Loucy (cell line): ENCODE data around the gene LVRN.

Source experiments
- H2AFZ ChIP-seq: fragments of 200-600 bp; sonication (generic); 2 replicates; pipeline ENCODE4 v1.6.0; 2016; ENCODE audit warnings: antibody characterized with exemption, mild to moderate bottlenecking, low read length, moderate library complexity
- H3F3A ChIP-seq: fragments of 200-600 bp; 2 replicates; pipeline ENCODE4 v1.6.0; 2016; ENCODE audit warnings: antibody characterized with exemption, low read depth, mild to moderate bottlenecking
- H3K27me3 ChIP-seq: fragments of 200-600 bp; sonication (generic); 2 replicates; pipeline ENCODE4 v1.6.1; 2014; ENCODE audit warnings: low read length, mild to moderate bottlenecking; ENCODE audit not compliant: insufficient read depth, poor library complexity, severe bottlenecking
- H3K36me3 ChIP-seq: fragments of 200-600 bp; sonication (generic); 2 replicates; pipeline ENCODE4 v1.6.1; 2016; ENCODE audit warnings: low read length; ENCODE audit not compliant: insufficient read depth
- H3K4me1 ChIP-seq: fragments of 200-600 bp; sonication (generic); 2 replicates; pipeline ENCODE4 v1.5.1; 2014; ENCODE audit warnings: low read length, mild to moderate bottlenecking; ENCODE audit not compliant: insufficient read depth, poor library complexity, severe bottlenecking
- H3K4me2 ChIP-seq: fragments of 200-600 bp; sonication (generic); 2 replicates; pipeline ENCODE4 v1.6.0; 2014; ENCODE audit warnings: antibody characterized with exemption, low read length, low read depth, mild to moderate bottlenecking; ENCODE audit not compliant: poor library complexity, severe bottlenecking
- H3K4me3 ChIP-seq: fragments of 200-600 bp; sonication (generic); 2 replicates; pipeline ENCODE4 v1.5.1; 2014; ENCODE audit warnings: low read length, mild to moderate bottlenecking, mixed read lengths; ENCODE audit not compliant: poor library complexity, severe bottlenecking
- H3K79me2 ChIP-seq: fragments of 200-600 bp; sonication (generic); 2 replicates; pipeline ENCODE4 v1.6.1; 2014; ENCODE audit warnings: low read length; ENCODE audit not compliant: insufficient read depth
- H3K9ac ChIP-seq: fragments of 200-600 bp; sonication (generic); 2 replicates; pipeline ENCODE4 v1.6.0; 2014; ENCODE audit warnings: mild to moderate bottlenecking, low read depth, low read length, moderate library complexity; ENCODE audit not compliant: poor library complexity, severe bottlenecking
- H3K9me2 ChIP-seq: fragments of 200-600 bp; sonication (generic); replicated peaks from 2 replicates; pipeline ENCODE4 v1.6.1; 2016; ENCODE audit warnings: low read depth, low read length, mixed read lengths
- H3K9me3 ChIP-seq: fragments of 200-600 bp; sonication (generic); 2 replicates; pipeline ENCODE4 v1.6.1; 2014; ENCODE audit warnings: mild to moderate bottlenecking, antibody characterized with exemption, low read length, low read depth; ENCODE audit not compliant: insufficient read depth
- H4K20me1 ChIP-seq: fragments of 200-600 bp; sonication (generic); 2 replicates; pipeline ENCODE4 v1.6.0; 2014; ENCODE audit warnings: antibody characterized with exemption, low read length, mild to moderate bottlenecking; ENCODE audit not compliant: insufficient read depth, poor library complexity, severe bottlenecking
- CTCF ChIP-seq: fragments of 200-600 bp; sonication (generic); conservative IDR thresholded peaks from 2 replicates; pipeline ENCODE4 v1.5.1; 2014; ENCODE audit warnings: mild to moderate bottlenecking, antibody characterized with exemption, low read length
- EZH2phosphoT487 ChIP-seq: fragments of 200-600 bp; IDR thresholded peaks from 2 replicates; pipeline ENCODE4 v1.6.1; 2018; ENCODE audit warnings: antibody characterized with exemption, mild to moderate bottlenecking, moderate library complexity, borderline replicate concordance

Gene LVRN

GRCh38 chr5:115936031-115936430 lies 26.2 kb upstream of the LVRN start:
- H3K9ac ChIP-seq: no peak overlapping the region
- no peaks in the 10 kb centered on the region for H3K79me2 ChIP-seq
- no peak overlapping the region for H3K4me3 ChIP-seq
- no peaks in the 10 kb centered on the region for H3K4me1 ChIP-seq
- no peaks in the 10 kb centered on the region for H3K9me3 ChIP-seq
- H2AFZ ChIP-seq: no peak overlapping the region
- no peak overlapping the region for H3K4me2 ChIP-seq
- H3K36me3 ChIP-seq: no peaks in the 10 kb centered on the region
- no peaks in the 10 kb centered on the region for H3F3A ChIP-seq
- TF ChIP-seq CTCF (no peak), EZH2phosphoT487 (no peak)
- H3K9me2 ChIP-seq: no peaks in the 10 kb centered on the region
- no peaks in the 10 kb centered on the region for H3K27me3 ChIP-seq
- H4K20me1 ChIP-seq: no peaks in the 10 kb centered on the region

GRCh38 chr5:115939059-115939458 lies 23.2 kb upstream of the LVRN start:
- H3K4me1 ChIP-seq: no peaks in the 10 kb centered on the region
- no peaks in the 10 kb centered on the region for H4K20me1 ChIP-seq
- H3K9me3 ChIP-seq: no peaks in the 10 kb centered on the region
- no peaks in the 10 kb centered on the region for H3F3A ChIP-seq
- H2AFZ ChIP-seq: no peak overlapping the region
- no peaks in the 10 kb centered on the region for H3K9me2 ChIP-seq
- H3K4me2 ChIP-seq: no peak overlapping the region
- no peaks in the 10 kb centered on the region for H3K36me3 ChIP-seq
- H3K9ac ChIP-seq: no peak overlapping the region
- H3K79me2 ChIP-seq: no peaks in the 10 kb centered on the region
- TF ChIP-seq CTCF (no peak), EZH2phosphoT487 (no peak)
- H3K27me3 ChIP-seq: no peaks in the 10 kb centered on the region
- no peak overlapping the region for H3K4me3 ChIP-seq

- Histone ChIP-seq H3K9me2 (no peaks in the 10 kb centered on the region), H4K20me1 (no peaks in the 10 kb centered on the region), H3K79me2 (no peaks in the 10 kb centered on the region), H3K27me3 (no peaks in the 10 kb centered on the region), H3K9ac (no peak overlapping the region), H3K9me3 (no peaks in the 10 kb centered on the region), H3K4me3 (no peak overlapping the region), H3F3A (no peaks in the 10 kb centered on the region), H3K4me2 (no peak overlapping the region), H3K4me1 (no peaks in the 10 kb centered on the region), H3K36me3 (no peaks in the 10 kb centered on the region), H2AFZ (no peak overlapping the region)
- TF ChIP-seq EZH2phosphoT487: no peak
- no peak for TF ChIP-seq CTCF
These were observed 22.0 kb upstream of the LVRN start for GRCh38 chr5:115940080-115940810.
